NB4 (cell line): ENCODE measurements around the gene SALL2.

ENCODE experiments used
- DNase-seq: peaks from one replicate; pipeline ENCODE4 v3.0.0; 2010; ENCODE audit warnings: low read depth
- H3K4me3 ChIP-seq: one replicate; pipeline ENCODE4 v1.5.1; 2011; ENCODE audit warnings: mild to moderate bottlenecking, low read depth, low read length, moderate library complexity
- CTCF ChIP-seq: IDR thresholded peaks from one replicate; pipeline ENCODE4 v1.5.1; 2012; ENCODE audit warnings: low read depth, low read length
- MYC ChIP-seq: IDR thresholded peaks from 2 replicates; pipeline ENCODE4 v1.6.1; 2011; ENCODE audit warnings: low read depth, low read length
- POLR2A ChIP-seq: IDR thresholded peaks from 2 replicates; pipeline ENCODE4 v1.6.1; 2011; ENCODE audit warnings: mild to moderate bottlenecking; ENCODE audit not compliant: insufficient read length; ENCODE audit errors: extremely low read depth
- TF ChIP-seq, protein P1 (sequence below): IDR thresholded peaks from 2 replicates; pipeline ENCODE4 v1.6.1; 2011; ENCODE audit warnings: low read depth, low read length

Gene SALL2

DNA sequence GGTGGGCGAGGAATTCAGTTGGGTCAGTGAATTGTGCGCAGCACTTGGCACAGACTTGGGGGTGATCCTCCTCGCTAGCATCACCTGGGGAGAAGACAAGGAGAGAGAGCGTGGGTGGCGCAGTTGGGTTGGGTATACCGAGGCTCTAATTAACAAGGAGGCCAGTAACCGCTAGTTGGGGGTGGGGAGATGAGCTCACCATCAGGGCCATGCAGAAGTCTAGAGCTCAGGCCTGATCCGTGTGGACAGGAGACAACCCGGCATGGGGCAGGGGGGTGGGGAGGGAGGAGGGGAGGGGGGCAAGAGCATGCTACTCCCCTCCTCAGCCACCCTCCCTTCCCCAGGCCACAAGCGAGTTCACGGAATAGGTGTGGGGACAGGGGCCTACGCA lies 580 bp downstream of the SALL2 start:
- DNase-seq = no peak
- no peak overlapping the region for H3K4me3 ChIP-seq
- TF ChIP-seq CTCF = no peak
- TF ChIP-seq POLR2A = no peak
- TF ChIP-seq, protein P1, sequence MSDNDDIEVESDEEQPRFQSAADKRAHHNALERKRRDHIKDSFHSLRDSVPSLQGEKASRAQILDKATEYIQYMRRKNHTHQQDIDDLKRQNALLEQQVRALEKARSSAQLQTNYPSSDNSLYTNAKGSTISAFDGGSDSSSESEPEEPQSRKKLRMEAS = no peak
- TF ChIP-seq MYC = no peak

DNA sequence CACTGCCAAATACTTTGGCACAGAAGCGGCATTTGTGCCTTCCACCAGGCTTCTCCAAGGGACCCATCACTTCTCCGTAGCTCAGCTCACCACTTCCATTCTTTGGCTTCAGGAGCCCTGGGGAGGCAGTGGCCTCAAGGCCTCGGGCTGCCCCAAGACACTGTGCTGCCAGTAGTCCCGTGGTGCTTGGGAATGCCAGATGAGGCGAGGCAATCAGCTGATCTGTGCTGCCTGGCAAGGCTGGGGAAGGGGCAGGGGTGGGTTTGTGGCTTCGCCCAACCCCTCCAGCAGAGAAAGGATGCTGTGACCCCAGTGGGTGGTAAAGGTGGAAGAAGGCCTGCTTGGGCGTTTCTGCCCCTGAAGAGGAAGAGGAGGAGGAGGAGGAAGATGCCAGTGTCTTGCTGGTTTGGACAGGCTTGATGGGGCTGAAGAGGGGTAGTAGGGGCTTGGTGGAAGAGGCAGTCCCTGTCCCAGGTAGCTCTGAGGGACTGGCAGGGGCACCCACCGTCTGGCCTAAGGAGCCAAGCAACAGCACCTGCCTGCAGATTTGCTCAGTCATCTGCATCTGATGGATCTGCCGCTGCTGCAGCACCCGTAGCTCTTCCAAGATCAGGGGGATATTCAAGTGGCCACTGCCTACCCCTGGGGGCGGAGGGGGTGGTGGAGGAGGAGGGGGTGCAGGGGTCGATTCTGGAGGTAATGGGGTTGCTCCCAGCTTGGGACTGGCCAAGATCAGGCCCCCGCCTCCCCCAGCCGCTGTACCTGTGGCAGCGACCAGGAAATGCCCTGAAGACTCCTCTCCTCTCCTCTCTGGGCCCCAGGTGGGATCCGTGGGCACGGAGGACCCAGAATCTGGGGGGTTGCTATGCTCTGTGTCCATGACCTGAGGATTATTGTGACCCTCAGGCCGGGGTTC lies 1.3 kb downstream of the SALL2 start:
- TF ChIP-seq MYC (no peak), CTCF (no peak), POLR2A (no peak)
- TF ChIP-seq, protein P1 = no peak
- DNase-seq = no peak
- H3K4me3 ChIP-seq = no peak overlapping the region

GRCh38 chr14:21523203-21523602 lies 2.9 kb downstream of the SALL2 start:
- TF ChIP-seq POLR2A (no peak), CTCF (no peak), MYC (no peak)
- TF ChIP-seq, protein P1 = no peak
- H3K4me3 ChIP-seq = no peak overlapping the region

GRCh38 chr14:21521501-21521900 lies 4.6 kb downstream of the SALL2 start:
- no peak overlapping the region for H3K4me3 ChIP-seq
- DNase-seq = no peak
- no peak for TF ChIP-seq MYC
- TF ChIP-seq, protein P1 = no peak
- TF ChIP-seq CTCF = no peak
- no peak for TF ChIP-seq POLR2A

More at GRCh38 chr14:21523203-21523602, 2.9 kb downstream of the SALL2 start:
- DNase-seq = no peak

- TF ChIP-seq POLR2A = no peak
- no peak for TF ChIP-seq CTCF
- no peak for TF ChIP-seq MYC
- TF ChIP-seq, protein P1 = no peak
- DNase-seq = no peak
- H3K4me3 ChIP-seq = no peak overlapping the region
These were observed 5.4 kb downstream of the SALL2 start for GRCh38 chr14:21520767-21521166.
